ENCODE measurements around the gene PAM16.

DNA sequence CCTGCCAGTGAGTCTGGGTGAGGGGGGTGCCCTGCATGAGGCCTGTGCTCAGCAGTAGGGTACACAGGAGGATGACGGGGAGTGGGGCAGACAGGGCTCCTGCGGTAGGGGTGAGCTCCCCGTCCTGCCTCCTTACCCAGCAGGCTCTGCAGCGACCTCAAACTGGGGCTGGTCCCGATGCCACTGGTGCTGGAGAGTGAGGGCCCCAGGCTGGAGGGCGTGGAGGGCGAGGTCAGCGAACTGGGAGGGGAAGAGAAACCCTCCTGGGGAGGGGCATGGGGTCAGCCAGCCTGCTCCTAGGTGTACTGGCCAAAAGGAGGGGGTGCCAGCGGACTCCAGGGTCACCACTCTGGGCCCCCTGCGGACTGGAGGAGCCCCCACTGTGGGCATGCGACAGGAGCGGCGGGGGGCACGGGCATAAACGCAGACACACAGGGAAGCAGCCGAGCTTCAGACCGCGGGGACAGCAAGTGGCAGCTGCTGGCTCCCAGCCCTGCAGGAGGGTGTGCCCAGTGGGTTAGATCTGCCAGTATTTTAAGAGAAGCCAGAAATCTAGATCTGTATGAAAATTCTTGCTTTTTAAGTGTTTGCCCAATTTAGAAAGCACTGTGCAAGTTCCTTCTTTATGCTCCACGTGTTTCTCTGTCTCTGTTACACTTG is 11.5 kb upstream of the PAM16 start:
- TF ChIP-seq ZNF292 (tag by site-specific recombination; IDR thresholded peaks at IDR 0.05; ENCODE audit: borderline replicate concordance, low read depth) (no peak), KLF7 (tag by site-specific recombination; IDR thresholded peaks at IDR 0.05; ENCODE audit: borderline replicate concordance) (no peak), ZNF629 (tag by site-specific recombination; IDR thresholded peaks at IDR 0.05) (no peak), ZNF660 (tag by site-specific recombination; IDR thresholded peaks at IDR 0.05) (no peak)
- TF ChIP-seq, protein P1, sequence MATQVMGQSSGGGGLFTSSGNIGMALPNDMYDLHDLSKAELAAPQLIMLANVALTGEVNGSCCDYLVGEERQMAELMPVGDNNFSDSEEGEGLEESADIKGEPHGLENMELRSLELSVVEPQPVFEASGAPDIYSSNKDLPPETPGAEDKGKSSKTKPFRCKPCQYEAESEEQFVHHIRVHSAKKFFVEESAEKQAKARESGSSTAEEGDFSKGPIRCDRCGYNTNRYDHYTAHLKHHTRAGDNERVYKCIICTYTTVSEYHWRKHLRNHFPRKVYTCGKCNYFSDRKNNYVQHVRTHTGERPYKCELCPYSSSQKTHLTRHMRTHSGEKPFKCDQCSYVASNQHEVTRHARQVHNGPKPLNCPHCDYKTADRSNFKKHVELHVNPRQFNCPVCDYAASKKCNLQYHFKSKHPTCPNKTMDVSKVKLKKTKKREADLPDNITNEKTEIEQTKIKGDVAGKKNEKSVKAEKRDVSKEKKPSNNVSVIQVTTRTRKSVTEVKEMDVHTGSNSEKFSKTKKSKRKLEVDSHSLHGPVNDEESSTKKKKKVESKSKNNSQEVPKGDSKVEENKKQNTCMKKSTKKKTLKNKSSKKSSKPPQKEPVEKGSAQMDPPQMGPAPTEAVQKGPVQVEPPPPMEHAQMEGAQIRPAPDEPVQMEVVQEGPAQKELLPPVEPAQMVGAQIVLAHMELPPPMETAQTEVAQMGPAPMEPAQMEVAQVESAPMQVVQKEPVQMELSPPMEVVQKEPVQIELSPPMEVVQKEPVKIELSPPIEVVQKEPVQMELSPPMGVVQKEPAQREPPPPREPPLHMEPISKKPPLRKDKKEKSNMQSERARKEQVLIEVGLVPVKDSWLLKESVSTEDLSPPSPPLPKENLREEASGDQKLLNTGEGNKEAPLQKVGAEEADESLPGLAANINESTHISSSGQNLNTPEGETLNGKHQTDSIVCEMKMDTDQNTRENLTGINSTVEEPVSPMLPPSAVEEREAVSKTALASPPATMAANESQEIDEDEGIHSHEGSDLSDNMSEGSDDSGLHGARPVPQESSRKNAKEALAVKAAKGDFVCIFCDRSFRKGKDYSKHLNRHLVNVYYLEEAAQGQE (tag by site-specific recombination; IDR thresholded peaks at IDR 0.05): no peak
- TF ChIP-seq, protein P2, sequence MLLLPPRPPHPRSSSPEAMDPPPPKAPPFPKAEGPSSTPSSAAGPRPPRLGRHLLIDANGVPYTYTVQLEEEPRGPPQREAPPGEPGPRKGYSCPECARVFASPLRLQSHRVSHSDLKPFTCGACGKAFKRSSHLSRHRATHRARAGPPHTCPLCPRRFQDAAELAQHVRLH (tag by site-specific recombination; IDR thresholded peaks at IDR 0.05): no peak
